ENCODE data around the gene GEMIN7. TPM values are rescaled to one million over a fixed set of nuclear protein-coding genes. Genes with fewer than 3 reads are reported as not detected.

Gene GEMIN7
- total RNA-seq, 1 experiment from 2014 or later: 46.0 TPM

DNA sequence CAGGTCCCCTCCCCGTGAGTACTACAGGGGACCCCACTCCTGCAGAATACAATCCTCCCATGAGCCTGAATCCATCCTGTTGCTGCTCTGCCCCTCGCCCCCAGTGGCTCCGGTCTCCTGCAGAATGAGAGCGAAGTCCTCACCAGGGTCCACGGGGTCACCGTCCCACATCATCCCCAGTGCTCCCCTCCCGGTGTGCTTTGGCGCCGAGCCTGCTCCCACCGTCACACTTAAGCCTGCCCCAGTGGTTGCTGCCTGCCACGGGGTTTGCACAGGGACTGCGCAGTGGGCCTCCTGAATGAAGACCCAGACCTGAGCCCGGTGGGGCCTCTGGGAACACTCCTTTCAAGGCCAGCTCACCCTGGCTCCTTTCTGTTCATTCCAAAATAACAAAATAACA lies 51.2 kb downstream of the GEMIN7 start:
- DNase-seq: no peak
- Histone ChIP-seq H3K9ac (ENCODE audit: extremely low read depth, insufficient read length, low read length) (no peak overlapping the region), H3K4me1 (ENCODE audit: insufficient read depth, low read length) (no peaks in the 10 kb centered on the region; the same call in 1 of the 2 replicates), H3K18ac (ENCODE audit: insufficient read length, low read depth, low read length) (no peak overlapping the region), H3K79me2 (ENCODE audit: insufficient read depth, low read length) (no peaks in the 10 kb centered on the region; the same call in 1 of the 2 replicates), H4K5ac (ENCODE audit: insufficient read length, low read depth, low read length) (no peak overlapping the region), H2BK120ac (ENCODE audit: low read depth, low read length, poor library complexity, severe bottlenecking) (no peak overlapping the region), H2BK20ac (ENCODE audit: low read depth, low read length, poor library complexity, severe bottlenecking) (no peak overlapping the region), H3K27ac (ENCODE audit: insufficient read length, low read depth, low read length) (no peak overlapping the region), H3K56ac (ENCODE audit: insufficient read length, low read depth, low read length) (no peak overlapping the region), H2BK12ac (ENCODE audit: insufficient read length, low read depth, low read length) (no peak overlapping the region), H4K91ac (ENCODE audit: insufficient read length, low read depth, low read length) (no peak overlapping the region), H3K23ac (ENCODE audit: insufficient read length, low read depth, low read length) (no peak overlapping the region), H2BK5ac (ENCODE audit: insufficient read length, low read length) (no peak overlapping the region), H4K8ac (replicated peaks; ENCODE audit: insufficient read length, low read depth, low read length) (no peak overlapping the region), H3K79me1 (ENCODE audit: insufficient read depth, low read depth, low read length, poor library complexity, severe bottlenecking) (peaks cover 3% of the 10 kb centered on the region), H2BK15ac (ENCODE audit: low read depth, low read length) (no peak overlapping the region), H3K14ac (ENCODE audit: insufficient read depth, low read length) (no peak overlapping the region), H3T11ph (ENCODE audit: low read length) (no peak overlapping the region), H3K23me2 (ENCODE audit: insufficient read length, low read depth, low read length, poor library complexity, severe bottlenecking) (peaks cover 4% of the 10 kb centered on the region), H4K20me1 (ENCODE audit: control insufficient read depth, insufficient read depth, insufficient read length) (no peaks in the 10 kb centered on the region), H2AFZ (ENCODE audit: low read length) (no peak overlapping the region), H3K9me3 (ENCODE audit: control insufficient read depth, low read depth, low read length) (no peaks in the 10 kb centered on the region), H2AK5ac (ENCODE audit: insufficient read length, low read length) (no peak overlapping the region), H3K4ac (ENCODE audit: low read depth, low read length) (no peak overlapping the region), H3K4me2 (ENCODE audit: insufficient read depth, insufficient read length, low read length) (no peak overlapping the region), H3K27me3 (ENCODE audit: insufficient read depth, low read length) (no peaks in the 10 kb centered on the region)
- Mint-ChIP-seq H3K27ac (0 out of 7 replicates have a peak overlapping the region, but pooled peaks of 1 of the 3 experiments have one; percentile 57), H3K27me3 (ENCODE audit: low read depth) (no peaks in the 10 kb centered on the region), H3K4me1 (peaks cover 25 to 30% of the 10 kb centered on the region in 2 experiments), H3K36me3 (ENCODE audit: insufficient read depth in 1 of 3, low read depth in 3 of 3) (no peaks in the 10 kb centered on the region; a peak in 2 of 7 replicates), H3K4me3 (no peak overlapping the region), H3K9me3 (no peaks in the 10 kb centered on the region)
- no CpG with 5 or more reads among the region's 13 CpGs for WGBS (ENCODE audit: extremely low coverage, insufficient read length, low lambda C conversion rate)
- TF ChIP-seq, protein P1, sequence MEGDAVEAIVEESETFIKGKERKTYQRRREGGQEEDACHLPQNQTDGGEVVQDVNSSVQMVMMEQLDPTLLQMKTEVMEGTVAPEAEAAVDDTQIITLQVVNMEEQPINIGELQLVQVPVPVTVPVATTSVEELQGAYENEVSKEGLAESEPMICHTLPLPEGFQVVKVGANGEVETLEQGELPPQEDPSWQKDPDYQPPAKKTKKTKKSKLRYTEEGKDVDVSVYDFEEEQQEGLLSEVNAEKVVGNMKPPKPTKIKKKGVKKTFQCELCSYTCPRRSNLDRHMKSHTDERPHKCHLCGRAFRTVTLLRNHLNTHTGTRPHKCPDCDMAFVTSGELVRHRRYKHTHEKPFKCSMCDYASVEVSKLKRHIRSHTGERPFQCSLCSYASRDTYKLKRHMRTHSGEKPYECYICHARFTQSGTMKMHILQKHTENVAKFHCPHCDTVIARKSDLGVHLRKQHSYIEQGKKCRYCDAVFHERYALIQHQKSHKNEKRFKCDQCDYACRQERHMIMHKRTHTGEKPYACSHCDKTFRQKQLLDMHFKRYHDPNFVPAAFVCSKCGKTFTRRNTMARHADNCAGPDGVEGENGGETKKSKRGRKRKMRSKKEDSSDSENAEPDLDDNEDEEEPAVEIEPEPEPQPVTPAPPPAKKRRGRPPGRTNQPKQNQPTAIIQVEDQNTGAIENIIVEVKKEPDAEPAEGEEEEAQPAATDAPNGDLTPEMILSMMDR (conservative IDR thresholded peaks at IDR 0.05): no peak

Measured in H9 (cell line).